HS-5 (cell line): Measurements from ENCODE around the gene DVL3.
"Not testable (repeated sequence)": the region's sequence is repeated elsewhere in the genome, so short reads cannot be mapped to it uniquely, and the experiment has no call there.

Source experiments
- DNase-seq: peaks from one replicate; pipeline ENCODE4 v3.0.0-alpha.2; 2012; ENCODE audit warnings: low read depth

The DVL3 gene

DNA sequence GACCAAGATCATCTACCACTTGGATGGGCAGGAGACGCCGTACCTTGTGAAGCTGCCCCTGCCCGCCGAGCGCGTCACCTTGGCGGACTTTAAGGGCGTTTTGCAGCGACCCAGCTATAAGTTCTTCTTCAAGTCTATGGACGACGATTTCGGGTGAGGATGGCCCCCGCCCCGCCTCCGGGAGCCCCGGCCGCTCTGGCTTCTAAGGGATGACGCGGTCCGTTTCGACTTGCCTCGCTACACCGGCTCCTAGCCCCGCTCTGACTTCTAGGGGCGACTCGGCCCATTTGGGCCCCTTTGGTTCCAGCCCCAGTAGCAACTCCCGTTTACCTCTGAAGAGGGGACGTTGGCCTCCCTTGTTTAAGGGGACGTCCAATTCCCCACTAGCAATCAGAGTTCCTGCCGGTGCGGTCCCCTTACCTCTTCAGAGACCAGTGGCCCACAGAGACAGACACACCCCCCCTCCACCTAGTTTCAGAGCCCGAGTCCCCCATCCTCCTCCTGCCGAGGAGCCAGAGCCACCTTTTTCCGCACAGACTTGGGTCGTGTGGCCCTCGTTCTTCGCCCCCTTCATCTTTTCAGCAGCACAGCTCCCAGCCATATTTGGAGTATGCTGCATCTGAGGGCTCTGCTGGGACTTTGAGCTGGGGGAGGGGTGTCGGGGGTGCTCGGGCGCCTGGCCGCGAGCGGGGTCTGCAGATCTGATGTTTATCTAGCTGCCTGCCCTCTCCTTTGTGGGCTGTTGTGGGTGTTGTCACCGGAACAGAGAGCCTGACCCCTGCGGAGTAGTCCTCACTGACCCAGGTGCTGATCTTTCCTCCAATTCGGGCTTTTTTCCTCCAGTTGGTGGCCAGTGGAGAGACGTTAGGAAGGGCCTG is 706 bp downstream of the DVL3 start:
- no peak for DNase-seq

DNA sequence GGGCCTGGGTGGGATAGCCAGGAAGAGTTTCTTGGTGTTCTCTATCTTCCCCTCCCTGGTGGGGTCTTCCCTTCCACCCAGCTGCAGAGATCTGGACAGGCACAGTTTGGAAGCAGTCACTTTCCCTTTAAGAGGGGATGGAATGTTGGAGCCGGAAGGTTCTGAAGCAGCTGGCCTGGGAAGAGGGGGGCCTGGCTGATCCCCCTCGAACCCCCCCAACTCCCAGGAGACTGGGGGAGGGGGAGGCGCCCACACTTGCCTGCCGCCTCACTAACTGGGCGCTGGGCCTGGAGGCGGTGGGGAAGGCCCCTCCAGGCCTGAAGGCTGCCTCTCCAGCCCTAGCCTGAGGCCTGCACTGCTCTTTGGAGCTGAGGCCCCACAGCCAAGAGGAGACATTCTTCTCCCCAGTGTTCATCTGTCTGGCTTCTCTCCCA is 1.4 kb downstream of the DVL3 start:
- DNase-seq = no peak

DNA sequence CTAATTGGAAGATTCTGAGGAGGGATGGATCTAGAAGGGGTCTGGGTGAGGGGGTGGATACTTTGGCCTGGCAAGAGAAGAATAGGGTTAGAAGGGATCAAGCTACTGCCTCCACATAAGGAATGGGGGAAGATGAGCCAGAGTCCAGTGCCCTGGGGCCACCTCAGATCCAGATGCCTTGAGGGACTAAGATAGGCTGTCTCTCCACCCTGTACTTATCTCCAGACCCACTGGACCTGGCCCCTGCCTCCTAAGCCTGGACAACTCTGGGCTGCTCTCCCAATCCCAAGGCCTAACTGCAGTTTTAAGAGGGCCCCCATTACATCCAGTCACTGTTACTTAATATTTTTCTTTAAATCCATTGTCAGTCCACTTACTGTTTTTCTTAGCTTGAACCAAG is 2.0 kb downstream of the DVL3 start:
- DNase-seq = no peak

DNA sequence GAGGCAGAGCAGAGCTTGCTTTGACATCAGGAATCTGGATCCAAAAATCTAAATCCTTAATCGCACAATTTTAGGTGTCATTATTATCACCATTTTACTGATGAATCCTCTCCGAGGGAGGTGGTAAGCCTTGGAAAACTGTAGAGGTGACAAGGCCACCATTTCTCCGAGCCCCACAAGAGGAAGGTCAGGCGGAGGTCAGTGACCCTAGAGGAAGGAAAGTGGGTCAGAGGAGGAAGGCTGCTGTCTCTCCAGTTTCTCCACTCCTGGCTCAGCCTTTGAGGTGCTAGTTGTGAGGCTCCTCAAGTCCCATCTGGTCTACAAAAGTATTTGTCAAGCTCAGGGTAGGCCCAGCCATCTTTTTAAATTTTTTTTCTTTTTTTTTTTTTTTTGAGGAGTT is 3.2 kb downstream of the DVL3 start:
- DNase-seq = no peak

DNA sequence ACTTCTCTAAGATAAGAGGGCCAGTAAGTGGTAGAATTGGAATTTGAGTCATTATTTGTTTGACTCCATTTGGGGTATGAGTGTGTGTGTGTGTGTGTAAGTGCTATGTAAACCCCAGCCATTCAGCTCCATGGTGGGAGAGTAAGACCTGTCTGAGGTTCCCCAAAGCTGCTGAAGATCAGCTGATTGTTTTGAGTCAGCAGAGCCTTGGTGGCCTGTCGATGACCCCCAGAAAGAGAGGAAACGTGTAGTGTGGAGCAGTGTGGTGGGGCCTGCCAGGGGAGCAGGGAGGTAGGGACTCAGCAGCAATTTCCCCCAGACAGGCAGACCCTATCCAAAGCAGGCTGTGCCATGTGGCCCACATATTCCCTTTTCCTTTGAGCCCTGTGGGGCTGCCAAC is 5.3 kb downstream of the DVL3 start:
- no peak for DNase-seq

DNA sequence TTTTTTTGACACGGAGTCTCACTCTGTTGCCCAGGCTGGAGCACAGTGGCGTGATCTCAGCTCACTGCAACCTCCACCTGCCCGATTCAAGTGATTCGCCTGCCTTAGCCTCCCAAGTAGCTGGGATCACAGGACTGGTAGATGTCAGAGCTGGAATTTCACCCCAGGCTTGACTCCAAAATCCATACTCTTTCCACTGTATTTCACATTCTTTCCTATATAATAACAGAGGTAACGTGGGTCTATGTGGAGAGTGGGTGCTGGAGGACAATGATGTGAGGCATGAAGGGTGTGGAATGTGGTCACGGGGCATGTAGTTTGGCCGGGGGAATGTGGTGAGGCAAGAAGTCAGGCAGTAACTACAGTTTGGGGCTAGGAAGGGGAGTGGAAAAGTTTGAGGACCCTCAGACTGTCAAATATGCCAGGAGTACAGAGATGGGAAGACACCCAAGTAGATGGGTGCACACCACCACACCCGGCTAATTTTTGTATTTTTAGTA is 7.4 kb downstream of the DVL3 start:
- DNase-seq = not testable (repeated sequence)

DNA sequence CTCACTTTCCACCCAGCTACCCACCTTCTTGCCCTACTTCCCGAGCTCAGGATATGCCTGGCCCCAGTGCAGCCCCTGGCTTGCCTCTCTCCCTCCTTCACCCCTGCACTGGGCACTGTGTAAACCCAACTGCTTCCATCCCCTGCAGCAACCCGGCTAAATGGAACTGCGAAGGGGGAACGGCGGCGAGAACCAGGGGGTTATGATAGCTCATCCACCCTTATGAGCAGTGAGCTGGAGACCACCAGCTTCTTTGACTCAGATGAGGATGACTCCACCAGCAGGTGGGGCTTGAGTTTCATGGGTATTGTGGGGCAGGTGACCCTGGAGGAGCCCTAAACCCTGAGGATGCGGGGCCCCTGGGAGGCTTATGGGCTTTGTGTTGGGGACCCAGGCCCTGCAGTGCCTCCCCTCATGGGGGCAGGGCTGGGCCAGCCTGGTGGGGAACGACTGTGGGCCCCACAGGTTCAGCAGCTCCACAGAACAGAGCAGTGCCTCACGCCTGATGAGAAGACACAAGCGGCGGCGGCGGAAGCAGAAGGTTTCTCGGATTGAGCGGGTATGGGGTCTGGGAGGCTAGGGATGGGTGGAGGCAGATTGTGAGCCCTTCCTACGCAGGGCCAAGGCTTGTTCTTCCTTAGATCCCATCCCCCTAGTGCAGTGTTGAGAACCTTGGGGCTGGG is 9.6 kb downstream of the DVL3 start:
- DNase-seq = no peak

DNA sequence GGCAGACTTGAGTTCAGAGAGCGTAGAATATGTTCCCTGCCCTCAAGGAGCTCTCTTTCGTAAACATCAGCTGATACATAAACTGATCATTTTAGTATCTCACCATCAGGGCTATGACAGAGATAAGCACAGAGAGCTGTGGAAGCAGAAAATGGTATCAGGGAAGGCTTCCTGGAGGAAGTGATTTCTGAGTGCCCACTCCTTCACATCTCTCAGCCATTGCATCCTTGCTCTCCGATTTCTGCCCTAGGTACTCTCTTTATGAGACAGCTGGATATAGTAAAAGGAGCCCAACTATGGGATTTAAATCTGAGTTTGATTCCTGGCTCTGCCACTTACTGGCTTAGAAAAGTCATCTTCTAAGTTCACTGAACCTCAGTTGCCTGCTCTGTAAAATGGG is 10.4 kb downstream of the DVL3 start:
- no peak for DNase-seq

DNA sequence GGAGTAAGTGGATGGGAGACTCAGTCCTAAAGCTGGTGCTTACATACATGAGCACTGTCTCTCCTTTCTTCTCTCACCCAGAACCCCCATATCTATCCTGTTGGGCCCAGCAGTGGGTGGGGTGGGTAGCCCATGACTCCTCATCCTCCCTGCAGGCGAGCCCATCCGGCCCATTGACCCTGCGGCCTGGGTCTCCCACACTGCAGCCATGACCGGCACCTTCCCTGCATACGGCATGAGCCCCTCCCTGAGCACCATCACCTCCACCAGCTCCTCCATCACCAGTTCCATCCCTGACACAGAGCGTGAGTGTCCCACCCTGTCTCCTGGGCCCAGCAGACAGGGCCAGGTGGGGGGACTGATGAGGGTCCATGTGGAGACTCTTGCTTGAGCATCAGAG is 11.5 kb downstream of the DVL3 start:
- no peak for DNase-seq

DNA sequence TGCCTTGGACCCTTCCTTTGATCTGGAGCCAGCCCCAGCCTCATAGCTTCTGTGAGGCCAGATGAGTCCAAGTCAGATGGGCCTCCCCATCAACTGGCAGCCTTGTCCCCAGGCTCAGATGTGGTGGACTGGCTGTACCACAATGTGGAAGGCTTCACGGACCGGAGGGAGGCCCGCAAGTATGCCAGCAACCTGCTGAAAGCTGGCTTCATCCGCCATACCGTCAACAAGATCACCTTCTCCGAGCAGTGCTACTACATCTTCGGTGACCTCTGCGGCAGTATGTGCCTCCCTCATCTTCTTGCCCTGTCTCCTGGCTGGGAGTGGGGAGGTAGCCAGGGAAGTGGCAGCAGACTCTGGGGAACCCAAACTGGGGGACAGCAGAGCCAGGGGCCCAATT is 12.6 kb downstream of the DVL3 start:
- DNase-seq = no peak

DNA sequence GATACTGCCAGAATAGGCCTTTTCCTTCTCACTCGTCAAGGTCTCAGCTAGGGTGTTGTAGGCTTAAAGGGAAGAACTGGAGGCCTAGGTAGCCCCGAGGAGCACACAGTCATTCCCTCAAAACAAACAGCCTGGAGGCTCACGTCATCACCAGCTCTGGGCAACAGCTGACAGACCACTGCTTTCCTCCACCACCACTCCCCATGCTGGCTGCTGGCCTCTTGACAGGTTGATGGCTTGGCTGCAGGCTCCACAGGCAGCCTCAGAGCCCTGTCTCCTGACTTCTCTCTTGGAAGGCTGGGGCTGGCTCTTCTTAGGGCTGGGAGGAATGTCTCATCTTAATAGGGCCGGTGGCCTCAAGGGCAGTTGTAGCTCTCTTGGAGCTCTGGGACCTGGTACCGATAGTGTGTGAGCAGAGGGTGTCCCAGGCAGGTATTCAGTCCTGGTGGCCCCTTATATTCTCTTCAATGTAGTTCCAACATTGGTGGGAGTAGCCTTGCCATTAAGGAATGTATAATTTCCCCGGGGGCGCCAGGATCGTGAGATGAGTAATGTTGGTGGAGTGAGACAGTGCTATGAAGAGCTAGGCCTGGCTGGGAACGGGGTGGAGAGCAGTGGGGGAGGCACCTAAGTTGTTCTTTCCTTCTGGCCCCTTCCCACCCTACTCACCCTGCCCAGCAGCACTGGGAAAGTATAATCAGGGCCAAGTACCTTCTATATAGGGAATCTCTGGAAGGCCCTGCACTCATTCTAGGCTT is 13.4 kb downstream of the DVL3 start:
- no peak for DNase-seq

DNA sequence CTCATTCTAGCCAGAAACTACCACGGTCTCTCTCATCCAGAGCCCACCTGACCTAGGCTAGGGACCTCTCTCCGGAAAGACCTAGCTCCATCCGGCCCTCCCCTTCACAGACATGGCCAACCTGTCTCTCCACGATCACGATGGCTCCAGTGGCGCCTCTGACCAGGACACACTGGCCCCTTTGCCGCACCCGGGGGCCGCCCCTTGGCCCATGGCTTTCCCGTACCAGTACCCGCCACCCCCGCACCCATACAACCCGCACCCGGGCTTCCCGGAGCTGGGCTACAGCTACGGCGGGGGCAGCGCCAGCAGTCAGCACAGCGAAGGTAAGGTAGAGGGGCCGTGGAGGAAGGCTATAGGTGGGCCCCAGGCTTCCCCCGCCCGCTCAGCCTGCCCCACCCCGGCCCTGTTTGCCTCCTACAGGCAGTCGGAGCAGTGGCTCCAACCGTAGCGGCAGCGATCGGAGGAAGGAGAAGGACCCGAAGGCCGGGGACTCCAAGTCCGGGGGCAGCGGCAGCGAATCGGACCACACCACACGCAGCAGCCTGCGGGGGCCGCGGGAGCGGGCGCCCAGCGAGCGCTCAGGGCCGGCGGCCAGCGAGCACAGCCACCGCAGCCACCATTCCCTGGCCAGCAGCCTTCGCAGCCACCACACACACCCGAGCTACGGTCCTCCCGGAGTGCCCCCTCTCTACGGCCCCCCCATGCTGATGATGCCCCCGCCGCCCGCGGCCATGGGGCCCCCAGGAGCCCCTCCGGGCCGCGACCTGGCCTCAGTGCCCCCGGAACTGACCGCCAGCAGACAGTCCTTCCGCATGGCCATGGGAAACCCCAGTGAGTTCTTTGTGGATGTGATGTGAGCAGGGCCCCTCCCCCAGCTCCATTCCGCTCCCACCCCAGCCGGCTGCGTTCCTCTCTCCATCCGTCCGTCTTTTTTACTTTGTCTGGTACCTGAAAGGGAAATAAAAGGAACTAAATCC is 15.0 kb downstream of the DVL3 start:
- no peak for DNase-seq

DNA sequence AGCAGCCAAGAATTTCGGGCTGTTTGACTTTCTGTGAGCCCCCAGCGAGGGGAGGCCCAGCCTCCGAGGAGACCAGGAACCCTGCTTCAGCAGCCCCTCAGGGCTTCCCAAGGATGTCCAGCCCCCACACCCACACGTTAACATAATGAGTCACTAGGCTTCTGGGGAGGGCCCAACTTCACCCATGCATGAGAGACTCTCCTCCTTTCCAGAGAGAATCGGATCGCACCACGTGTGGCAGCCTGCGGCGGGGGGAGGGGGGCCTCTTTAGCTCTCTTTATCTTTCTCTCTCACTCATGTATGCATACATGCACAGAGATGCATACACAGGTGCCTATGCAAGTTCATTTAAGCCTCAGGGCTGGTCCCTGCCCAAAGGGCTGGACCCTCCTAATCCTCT is 16.4 kb downstream of the DVL3 start:
- no peak for DNase-seq

DNA sequence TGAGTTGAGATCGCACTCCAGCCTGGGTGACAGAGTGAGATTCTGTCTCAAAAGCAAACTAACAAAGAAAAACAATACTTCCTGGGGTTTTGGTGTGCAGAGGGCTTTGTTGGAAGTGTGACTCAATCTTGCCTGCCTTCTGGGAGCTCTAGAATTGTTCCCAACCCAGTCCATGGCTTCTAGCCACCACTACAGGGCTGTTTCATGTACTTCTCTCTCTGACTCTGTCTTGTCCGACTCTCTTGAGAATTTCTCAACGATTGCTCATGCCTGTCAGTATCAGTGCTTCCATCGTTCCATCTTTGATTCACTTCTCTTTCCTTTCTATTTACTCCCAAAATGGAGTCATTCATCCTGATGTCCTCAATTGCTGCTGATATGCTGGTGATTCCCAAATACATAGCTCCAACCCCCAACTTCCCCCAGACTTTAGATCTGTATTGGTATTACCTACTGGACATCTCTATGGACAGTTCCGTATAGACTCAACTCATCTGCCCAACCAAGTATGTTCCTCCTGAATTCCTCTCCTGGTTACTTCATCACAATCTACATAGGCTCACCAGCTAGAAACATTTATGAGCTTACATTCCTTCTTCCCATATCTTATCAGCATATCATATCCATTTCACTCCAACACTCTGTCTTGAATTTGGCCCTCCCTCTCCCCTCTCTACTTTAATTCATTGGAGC is 17.6 kb downstream of the DVL3 start:
- no peak for DNase-seq

DNA sequence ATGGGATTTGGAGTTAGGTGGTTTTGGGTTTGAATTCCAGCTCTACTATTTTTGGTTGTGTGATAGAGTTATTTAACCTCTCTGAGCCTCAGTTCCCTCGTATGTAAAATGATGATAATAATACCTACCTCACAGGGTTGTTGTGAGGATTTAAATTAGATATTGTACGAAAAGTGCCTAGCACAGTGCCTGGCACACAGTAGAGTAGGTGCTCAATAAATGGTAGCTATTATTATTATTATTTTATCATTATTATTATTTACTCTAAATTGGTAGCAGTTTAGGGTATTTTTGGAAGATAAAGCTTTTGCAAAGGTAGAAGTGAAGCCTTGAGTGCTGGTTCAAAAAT is 18.2 kb downstream of the DVL3 start:
- DNase-seq = no peak

DNA sequence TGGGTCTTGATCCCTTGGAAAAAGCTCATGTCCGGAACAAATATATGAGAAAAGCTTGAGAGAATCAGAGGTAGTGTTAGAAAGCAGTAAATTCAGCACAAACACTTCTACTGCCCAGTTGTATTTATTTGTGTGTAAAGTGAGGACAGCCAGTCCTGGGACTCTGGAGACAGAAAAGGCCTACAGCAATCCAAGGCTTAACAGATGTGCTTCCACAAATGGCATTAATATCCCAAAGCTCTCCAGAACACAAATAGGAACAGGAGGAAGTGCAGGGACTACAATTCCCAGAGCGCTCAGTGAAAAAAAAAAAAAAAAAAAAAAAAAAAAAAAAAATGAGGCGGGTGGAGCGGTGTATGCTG is 19.1 kb downstream of the DVL3 start:
- DNase-seq = no peak

DNA sequence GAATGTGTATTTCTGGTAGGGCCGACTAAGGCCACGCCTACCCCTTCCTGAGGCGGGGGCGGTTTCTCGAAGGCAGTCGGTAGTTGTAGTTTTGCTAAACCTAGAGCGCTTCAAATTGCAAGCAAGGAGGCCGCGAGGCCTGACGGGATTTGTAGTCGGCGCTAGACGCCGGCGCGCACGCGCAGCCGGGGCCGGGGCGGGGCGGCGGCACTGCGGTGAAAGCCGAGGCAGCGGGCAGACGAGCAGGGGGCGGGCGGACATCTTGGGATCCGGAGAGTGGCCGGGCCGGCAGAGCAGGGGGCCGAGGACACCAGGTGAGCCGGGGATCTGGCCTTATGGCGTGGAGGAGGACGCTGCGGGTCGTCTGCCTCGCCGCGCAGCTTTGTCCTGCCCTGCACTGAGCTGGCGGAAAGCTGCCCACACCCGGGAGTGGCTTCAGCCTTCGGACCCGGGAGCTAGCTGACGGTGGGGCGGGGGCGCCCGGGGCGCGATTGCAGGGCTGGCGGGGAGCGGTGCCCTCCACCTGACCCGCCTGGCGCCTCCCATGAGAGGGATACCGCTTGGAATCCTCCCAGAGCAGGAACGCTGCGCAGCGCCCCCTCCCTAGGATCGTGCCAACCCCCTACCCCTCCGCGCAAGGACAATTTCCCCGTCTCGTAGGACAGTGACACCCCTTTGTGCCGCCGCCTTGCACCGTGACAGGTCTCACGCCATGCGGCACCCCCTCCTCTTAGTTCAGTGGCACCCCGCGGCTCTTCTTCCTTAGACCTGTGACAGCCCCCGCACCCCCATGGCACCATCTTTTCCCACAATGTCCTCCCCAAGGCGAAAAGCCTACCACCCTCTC is 19.7 kb downstream of the DVL3 start, which contains the start of gene AP2M1:
TSS of gene AP2M1 (plus strand) at position 210 of the 847 bp plus-strand sequence. CDS start 2,139 bp downstream, outside the sequence.
- peak; percentile 94 for DNase-seq

DNA sequence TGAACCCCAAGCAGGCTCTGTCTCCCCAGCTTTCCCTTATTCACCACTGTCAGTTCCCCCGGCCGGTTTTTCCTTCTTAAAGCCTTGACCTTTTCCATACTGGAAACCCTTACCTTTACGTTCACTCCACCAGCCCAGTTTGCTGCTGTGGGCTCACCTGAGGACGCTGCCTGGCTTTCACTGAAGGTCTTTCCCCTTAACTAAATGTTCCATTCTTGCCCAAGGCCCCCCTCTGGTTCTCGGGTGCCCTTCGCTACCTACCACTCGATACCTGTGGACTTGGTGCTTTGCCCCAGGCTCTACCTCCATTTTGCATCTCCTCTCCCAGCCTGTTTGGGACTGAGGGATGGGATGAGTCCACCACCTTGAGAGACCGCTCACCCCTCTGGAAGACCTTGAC is 20.3 kb downstream of the DVL3 start:
- DNase-seq = no peak

DNA sequence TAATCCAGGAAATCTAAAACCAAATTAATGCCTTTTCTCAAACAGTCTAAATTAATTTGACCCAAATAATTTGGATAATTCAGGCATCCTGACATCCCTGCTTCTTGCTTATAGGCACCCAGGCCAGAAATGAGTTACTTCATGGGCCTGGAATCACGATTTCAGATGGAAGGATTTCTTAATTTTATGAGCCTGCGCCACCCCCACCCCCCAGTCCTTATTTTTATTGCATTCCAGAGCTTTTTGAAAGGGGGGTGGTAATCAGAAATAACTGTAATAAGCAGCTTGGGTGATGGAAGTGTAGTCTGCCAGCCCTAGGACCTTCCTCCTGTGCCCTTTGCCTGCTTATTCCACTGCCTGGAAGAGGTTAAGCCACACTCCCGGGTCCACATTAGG is 20.8 kb downstream of the DVL3 start:
- DNase-seq = no peak
